Spleen (tissue), 11 donors: ENCODE results near the gene REC114. TPM values are rescaled to one million over a fixed set of nuclear protein-coding genes. Genes with fewer than 3 reads are reported as not detected.

Source experiments
- DNase-seq: peaks from one replicate; pipeline ENCODE4 v3.0.0-alpha.2; 2020
- H3K27ac ChIP-seq, 8 donors: fragments of 200-600 bp; sonication (generic) in 7 of 8; 1 replicate in 4 of 8; 2 replicates in 4 of 8; pipeline versions ENCODE4 v1.5.0 to v1.8.0; 2016 to 2021; ENCODE audit warnings: inconsistent platforms in 4 of 8, mild to moderate bottlenecking in 4 of 8, moderate library complexity in 1 of 8
- H3K27me3 ChIP-seq, 7 donors: fragments of 200-600 bp; sonication (generic) in 6 of 7; replicated peaks in 1 of 7; 1 replicate in 4 of 7; 2 replicates in 3 of 7; pipeline versions ENCODE4 v1.5.0 to v1.8.0; 2016 to 2021; ENCODE audit warnings: inconsistent platforms in 3 of 7, mild to moderate bottlenecking in 1 of 7
- H3K36me3 ChIP-seq, 6 donors: fragments of 200-600 bp; sonication (generic) in 5 of 6; 1 replicate in 4 of 6; 2 replicates in 2 of 6; pipeline versions ENCODE4 v1.5.0 to v1.8.0; 2016 to 2021; ENCODE audit warnings: inconsistent platforms in 2 of 6
- H3K4me1 ChIP-seq, 6 donors: fragments of 200-600 bp; sonication (generic) in 5 of 6; 1 replicate in 3 of 6; 2 replicates in 3 of 6; pipeline versions ENCODE4 v1.5.0 to v1.8.0; 2016 to 2021; ENCODE audit warnings: inconsistent platforms in 3 of 6
- H3K4me3 ChIP-seq, 8 donors: fragments of 200-600 bp; sonication (generic) in 7 of 8; 1 replicate in 4 of 8; 2 replicates in 4 of 8; pipeline versions ENCODE4 v1.5.0 to v1.8.0; 2016 to 2021; ENCODE audit warnings: inconsistent platforms in 4 of 8, mild to moderate bottlenecking in 4 of 8, moderate library complexity in 2 of 8
- H3K9me3 ChIP-seq, 8 donors: fragments of 200-600 bp; sonication (generic) in 7 of 8; 1 replicate in 4 of 8; 2 replicates in 4 of 8; pipeline versions ENCODE4 v1.5.0 to v1.8.0; 2016 to 2021; ENCODE audit warnings: inconsistent platforms in 4 of 8
- CTCF ChIP-seq, 11 experiments: fragments of 200-600 bp in 7 of 11; fragments of 450-650 bp in 4 of 11; sonication (generic) in 4 of 11; IDR thresholded peaks in 8 of 11; conservative IDR thresholded peaks in 3 of 11; 1 replicate in 7 of 11; 2 replicates in 4 of 11; pipeline versions ENCODE4 v1.4.0 to v1.8.0; 2016 to 2021; ENCODE audit warnings: antibody characterized with exemption in 11 of 11, inconsistent platforms in 4 of 11, mild to moderate bottlenecking in 1 of 11
- POLR2A ChIP-seq, 3 donors: fragments of 450-650 bp; IDR thresholded peaks; one replicate each; pipeline ENCODE4 v1.5.1; 2017; ENCODE audit warnings: antibody characterized with exemption in 3 of 3, mild to moderate bottlenecking in 1 of 3
- POLR2AphosphoS5 ChIP-seq, 3 donors: sonication (generic); formaldehyde crosslinking; IDR thresholded peaks; one replicate each; pipeline ENCODE4 v1.5.1; 2017; ENCODE audit warnings: antibody characterized with exemption in 3 of 3
- WGBS, 5 donors: extraction: QIAGEN DNeasy Blood & Tissue Kit in 3 of 5; methylation state at CpG; one replicate each; pipeline versions ENCODE4 v1.1.5 to v1.1.7; 2013 to 2018; 5-methylcytosine and 5-hydroxymethylcytosine counted together
- intact Hi-C: fragments of 100-400 bp; cut with DNase I; formaldehyde crosslinking; loops from one replicate; pipeline ENCODE4 v1.15.0; 2023; ENCODE audit warnings: low total_unique reads
- polyA plus RNA-seq, 3 donors: library from polyadenylated mRNA; stranded (reverse); fragments of 200-250 nt; gene quantifications; one replicate each; pipeline ENCODE4 v1.2.1, GENCODE V29; 2013
- total RNA-seq, 7 donors: library from RNA; depleted of rRNA in 3 of 7; stranded (reverse); fragments of >200 nt in 3 of 7; fragmentation: NEBNext Ultra II Directional in 4 of 7; extraction: Animal tissue kit (Norgen Biotek cat#: 25700) in 4 of 7; gene quantifications; one replicate each; pipeline versions ENCODE4 v1.1.0 to v1.2.1, GENCODE V29; 2016 to 2021
- donor health status: healthy with polysubstance abuse.
- donor health status: DM: no; HTN: no; CAD: no; lungs with moderate emphysema.
- donor health status: DM: no; HTN: no; CAD: no.
- donor health status: Bipolar disorder and iron deficiency.
- donor health status: healthy.
- donor health status: DM: no; HTN: no; CAD: no.
- donor health status: DM: yes; HTN: yes; CAD: no.

REC114 gene
- total and polyA plus RNA-seq, 10 donors = not detected

- no peak for TF ChIP-seq POLR2A (IDR thresholded peaks at IDR 0.05)
- TF ChIP-seq CTCF (IDR thresholded peaks at IDR 0.05 in 8 of 11, conservative IDR thresholded peaks at IDR 0.05 in 3 of 11) = no peak
- no peak for TF ChIP-seq POLR2AphosphoS5 (IDR thresholded peaks at IDR 0.05)
- Histone ChIP-seq H3K9me3 (no peaks in the 10 kb centered on the region), H3K36me3 (peaks cover 0 to 100% (median 66%) of the 10 kb centered on the region in 6 donors), H3K27ac (no peak overlapping the region), H3K4me1 (peaks cover 0 to 27% (median 4%) of the 10 kb centered on the region in 6 donors), H3K4me3 (no peak overlapping the region), H3K27me3 (no peaks in the 10 kb centered on the region)
- DNase-seq = no peak
- WGBS, 5 donors = 86 to 97% (median 92%) methylated on average over 5 of the region's 5 CpGs
- intact Hi-C loops = no loop called here
These were observed 143.1 kb downstream of the REC114 start for GRCh38 chr15:73585871-73586654.

- H3K27me3 ChIP-seq = no peaks in the 10 kb centered on the region
- TF ChIP-seq CTCF (IDR thresholded peaks at IDR 0.05 in 8 of 11, conservative IDR thresholded peaks at IDR 0.05 in 3 of 11) = no peak
- DNase-seq = no peak
- H3K4me3 ChIP-seq = no peak overlapping the region
- peaks cover 0 to 90% (median 42%) of the 10 kb centered on the region in 6 donors for H3K36me3 ChIP-seq
- peaks cover 0 to 26% (median 14%) of the 10 kb centered on the region in 6 donors for H3K4me1 ChIP-seq
- WGBS, 5 donors = 93 to 100% (median 97%) methylated on average over 1 of the region's 1 CpG
- no peak overlapping the region for H3K27ac ChIP-seq
- no peaks in the 10 kb centered on the region for H3K9me3 ChIP-seq
- intact Hi-C loops = no loop called here
These were observed 146.8 kb downstream of the REC114 start for GRCh38 chr15:73589766-73590165.

GRCh38 chr15:73590263-73590662 is 147.3 kb downstream of the REC114 start:
- Histone ChIP-seq H3K4me3 (no peak overlapping the region), H3K27me3 (no peaks in the 10 kb centered on the region), H3K27ac (no peak overlapping the region), H3K36me3 (peaks cover 0 to 90% (median 41%) of the 10 kb centered on the region in 6 donors), H3K9me3 (no peaks in the 10 kb centered on the region), H3K4me1 (peaks cover 0 to 25% (median 16%) of the 10 kb centered on the region in 6 donors)
- DNase-seq = no peak
- intact Hi-C loops = no loop called here
- no peak for TF ChIP-seq CTCF (IDR thresholded peaks at IDR 0.05 in 8 of 11, conservative IDR thresholded peaks at IDR 0.05 in 3 of 11)
- no peak for TF ChIP-seq POLR2AphosphoS5 (IDR thresholded peaks at IDR 0.05)
- no peak for TF ChIP-seq POLR2A (IDR thresholded peaks at IDR 0.05)
- WGBS, 5 donors = 93 to 97% (median 94%) methylated on average over 5 of the region's 5 CpGs

- intact Hi-C loops = no loop called here
- no peaks in the 10 kb centered on the region for H3K27me3 ChIP-seq
These were observed 150.5 kb downstream of the REC114 start for GRCh38 chr15:73593304-73594074.

More at GRCh38 chr15:73593304-73594074, 150.5 kb downstream of the REC114 start:
- peaks cover 0 to 67% (median 17%) of the 10 kb centered on the region in 6 donors for H3K36me3 ChIP-seq
- TF ChIP-seq POLR2AphosphoS5 (IDR thresholded peaks at IDR 0.05) (no peak), CTCF (IDR thresholded peaks at IDR 0.05 in 8 of 11, conservative IDR thresholded peaks at IDR 0.05 in 3 of 11) (no peak), POLR2A (IDR thresholded peaks at IDR 0.05) (no peak)
- H3K4me1 ChIP-seq = peaks cover 0 to 56% (median 29%) of the 10 kb centered on the region in 6 donors
- no peak overlapping the region for H3K4me3 ChIP-seq
- H3K27ac ChIP-seq = peak overlapping the region in 1 of 8 donors; percentile 17
- 60 to 68% (median 67%) methylated on average over 9 of the region's 9 CpGs for WGBS, 5 donors
- DNase-seq = no peak
- no peaks in the 10 kb centered on the region for H3K9me3 ChIP-seq
